ENCODE data around the gene KRTAP13-1. TPM values are rescaled to one million over a fixed set of nuclear protein-coding genes. Genes with fewer than 3 reads are reported as not detected.

The KRTAP13-1 gene
- total and polyA plus RNA-seq, 4 donors: not detected

DNA sequence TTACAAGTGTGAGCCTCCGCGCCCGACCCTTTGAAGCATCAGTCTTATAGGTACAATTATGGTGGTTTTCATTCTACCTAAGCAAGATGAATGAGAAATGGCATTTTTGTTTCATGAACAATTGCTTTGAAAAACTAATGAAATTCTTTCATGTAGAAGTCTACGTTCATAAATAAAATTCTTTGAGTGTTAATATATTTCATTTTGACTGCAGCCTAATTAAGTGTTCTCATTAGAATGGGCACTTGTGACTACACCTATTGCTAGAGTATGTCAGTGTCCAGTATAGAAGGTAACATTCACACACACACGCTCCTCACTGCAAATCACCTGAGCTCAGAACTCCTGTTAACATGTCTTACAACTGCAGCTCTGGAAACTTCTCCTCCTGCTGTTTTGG lies 44.1 kb downstream of the KRTAP13-1 start, which contains the start of gene KRTAP15-1:
Gene KRTAP15-1 (plus strand): TSS at position 301 of the 400 bp plus-strand sequence. CDS start 53 bp downstream, at position 354.
- WGBS: 91% methylated on average over 5 of the region's 5 CpGs
- no peak for DNase-seq (ENCODE audit: low spot score)
- Histone ChIP-seq H3K9me3 (ENCODE audit: control insufficient read depth in 4 of 4, low read length in 3 of 4) (no peaks in the 10 kb centered on the region), H3K4me3 (ENCODE audit: low read depth in 1 of 3, low read length in 3 of 3) (no peak within 1 kb of the TSS), H3K27ac (ENCODE audit: low read depth in 1 of 2, low read length in 2 of 2) (no peak within 1 kb of the TSS), H3K9ac (ENCODE audit: low read depth in 1 of 2, low read length in 2 of 2) (no peak within 1 kb of the TSS), H3K27me3 (ENCODE audit: control insufficient read depth in 4 of 4, insufficient read depth in 4 of 4, low read length in 3 of 4) (no peaks in the 10 kb centered on the region), H3K4me1 (ENCODE audit: control insufficient read depth in 4 of 4, insufficient read depth in 4 of 4, low read length in 3 of 4) (no peaks in the 10 kb centered on the region), H3K36me3 (ENCODE audit: control insufficient read depth in 4 of 4, insufficient read depth in 3 of 4, low read depth in 1 of 4, low read length in 3 of 4) (no peaks in the 10 kb centered on the region)
- TF ChIP-seq NR2F2 (IDR thresholded peaks at IDR 0.05): no peak
- TF ChIP-seq FOXA1 (IDR thresholded peaks at IDR 0.05): no peak
- TF ChIP-seq RXRA (IDR thresholded peaks at IDR 0.05): no peak
- TF ChIP-seq HNF4G (IDR thresholded peaks at IDR 0.05): no peak
- TF ChIP-seq, protein P1, sequence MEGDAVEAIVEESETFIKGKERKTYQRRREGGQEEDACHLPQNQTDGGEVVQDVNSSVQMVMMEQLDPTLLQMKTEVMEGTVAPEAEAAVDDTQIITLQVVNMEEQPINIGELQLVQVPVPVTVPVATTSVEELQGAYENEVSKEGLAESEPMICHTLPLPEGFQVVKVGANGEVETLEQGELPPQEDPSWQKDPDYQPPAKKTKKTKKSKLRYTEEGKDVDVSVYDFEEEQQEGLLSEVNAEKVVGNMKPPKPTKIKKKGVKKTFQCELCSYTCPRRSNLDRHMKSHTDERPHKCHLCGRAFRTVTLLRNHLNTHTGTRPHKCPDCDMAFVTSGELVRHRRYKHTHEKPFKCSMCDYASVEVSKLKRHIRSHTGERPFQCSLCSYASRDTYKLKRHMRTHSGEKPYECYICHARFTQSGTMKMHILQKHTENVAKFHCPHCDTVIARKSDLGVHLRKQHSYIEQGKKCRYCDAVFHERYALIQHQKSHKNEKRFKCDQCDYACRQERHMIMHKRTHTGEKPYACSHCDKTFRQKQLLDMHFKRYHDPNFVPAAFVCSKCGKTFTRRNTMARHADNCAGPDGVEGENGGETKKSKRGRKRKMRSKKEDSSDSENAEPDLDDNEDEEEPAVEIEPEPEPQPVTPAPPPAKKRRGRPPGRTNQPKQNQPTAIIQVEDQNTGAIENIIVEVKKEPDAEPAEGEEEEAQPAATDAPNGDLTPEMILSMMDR (IDR thresholded peaks at IDR 0.05; ENCODE audit: low read depth, low read length, missing input control): no peak
- no peak for TF ChIP-seq HNF4A (conservative IDR thresholded peaks at IDR 0.05)
- no peak for TF ChIP-seq GABPA (IDR thresholded peaks at IDR 0.05 in 1 of 2, conservative IDR thresholded peaks at IDR 0.05 in 1 of 2)
- no peak for TF ChIP-seq TAF1 (conservative IDR thresholded peaks at IDR 0.05)
- TF ChIP-seq FOXA2 (IDR thresholded peaks at IDR 0.05): no peak
- TF ChIP-seq YY1 (IDR thresholded peaks at IDR 0.05): no peak
- TF ChIP-seq, protein P2, sequence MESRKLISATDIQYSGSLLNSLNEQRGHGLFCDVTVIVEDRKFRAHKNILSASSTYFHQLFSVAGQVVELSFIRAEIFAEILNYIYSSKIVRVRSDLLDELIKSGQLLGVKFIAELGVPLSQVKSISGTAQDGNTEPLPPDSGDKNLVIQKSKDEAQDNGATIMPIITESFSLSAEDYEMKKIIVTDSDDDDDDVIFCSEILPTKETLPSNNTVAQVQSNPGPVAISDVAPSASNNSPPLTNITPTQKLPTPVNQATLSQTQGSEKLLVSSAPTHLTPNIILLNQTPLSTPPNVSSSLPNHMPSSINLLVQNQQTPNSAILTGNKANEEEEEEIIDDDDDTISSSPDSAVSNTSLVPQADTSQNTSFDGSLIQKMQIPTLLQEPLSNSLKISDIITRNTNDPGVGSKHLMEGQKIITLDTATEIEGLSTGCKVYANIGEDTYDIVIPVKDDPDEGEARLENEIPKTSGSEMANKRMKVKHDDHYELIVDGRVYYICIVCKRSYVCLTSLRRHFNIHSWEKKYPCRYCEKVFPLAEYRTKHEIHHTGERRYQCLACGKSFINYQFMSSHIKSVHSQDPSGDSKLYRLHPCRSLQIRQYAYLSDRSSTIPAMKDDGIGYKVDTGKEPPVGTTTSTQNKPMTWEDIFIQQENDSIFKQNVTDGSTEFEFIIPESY (IDR thresholded peaks at IDR 0.05): no peak
- TF ChIP-seq, protein P3, sequence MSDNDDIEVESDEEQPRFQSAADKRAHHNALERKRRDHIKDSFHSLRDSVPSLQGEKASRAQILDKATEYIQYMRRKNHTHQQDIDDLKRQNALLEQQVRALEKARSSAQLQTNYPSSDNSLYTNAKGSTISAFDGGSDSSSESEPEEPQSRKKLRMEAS (IDR thresholded peaks at IDR 0.05): no peak

DNA sequence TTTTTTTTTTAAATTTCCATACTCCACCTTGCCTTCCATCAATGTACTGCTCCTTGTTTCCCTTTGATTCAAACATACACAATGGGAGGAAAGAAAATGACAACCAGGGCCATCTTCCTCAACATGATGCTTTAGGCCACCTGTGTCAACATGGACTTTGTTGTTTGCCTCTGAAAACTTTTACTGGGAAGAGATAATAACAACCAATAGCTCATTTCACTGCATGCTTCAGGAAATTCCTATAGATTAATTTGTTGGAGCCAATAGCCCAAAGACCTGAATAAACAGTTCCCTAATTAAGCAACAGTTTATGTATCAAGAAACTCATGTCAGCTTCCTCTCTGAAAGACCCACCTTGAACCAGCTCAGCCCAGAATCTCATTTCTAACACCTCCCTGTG lies 47.4 kb downstream of the KRTAP13-1 start:
- no peak overlapping the region for H3K4me3 ChIP-seq (ENCODE audit: low read depth in 1 of 3, low read length in 3 of 3)
- no peak overlapping the region for H3K9ac ChIP-seq (ENCODE audit: low read depth in 1 of 2, low read length in 2 of 2)
- no peak overlapping the region for H3K27ac ChIP-seq (ENCODE audit: low read depth in 1 of 2, low read length in 2 of 2)
- H3K27me3 ChIP-seq (ENCODE audit: control insufficient read depth in 4 of 4, insufficient read depth in 4 of 4, low read length in 3 of 4): no peaks in the 10 kb centered on the region
- no peaks in the 10 kb centered on the region for H3K36me3 ChIP-seq (ENCODE audit: control insufficient read depth in 4 of 4, insufficient read depth in 3 of 4, low read depth in 1 of 4, low read length in 3 of 4)
- no peaks in the 10 kb centered on the region for H3K4me1 ChIP-seq (ENCODE audit: control insufficient read depth in 4 of 4, insufficient read depth in 4 of 4, low read length in 3 of 4)
- TF ChIP-seq GABPA (IDR thresholded peaks at IDR 0.05 in 1 of 2, conservative IDR thresholded peaks at IDR 0.05 in 1 of 2) (no peak), TAF1 (conservative IDR thresholded peaks at IDR 0.05) (no peak), HNF4A (conservative IDR thresholded peaks at IDR 0.05) (no peak), SP1 (IDR thresholded peaks at IDR 0.05) (no peak), NR2F2 (IDR thresholded peaks at IDR 0.05) (no peak), RAD21 (IDR thresholded peaks at IDR 0.05) (no peak), JUND (IDR thresholded peaks at IDR 0.05) (no peak), HNF4G (IDR thresholded peaks at IDR 0.05) (no peak), YY1 (IDR thresholded peaks at IDR 0.05) (no peak), RXRA (IDR thresholded peaks at IDR 0.05) (no peak), FOXA2 (IDR thresholded peaks at IDR 0.05) (no peak), EGR1 (IDR thresholded peaks at IDR 0.05; ENCODE audit: low read depth in 2 of 2) (no peak), FOXA1 (IDR thresholded peaks at IDR 0.05) (no peak)
- TF ChIP-seq, protein P3 (IDR thresholded peaks at IDR 0.05): no peak
- TF ChIP-seq, protein P1 (IDR thresholded peaks at IDR 0.05; ENCODE audit: low read depth, low read length, missing input control): no peak
- TF ChIP-seq, protein P4, sequence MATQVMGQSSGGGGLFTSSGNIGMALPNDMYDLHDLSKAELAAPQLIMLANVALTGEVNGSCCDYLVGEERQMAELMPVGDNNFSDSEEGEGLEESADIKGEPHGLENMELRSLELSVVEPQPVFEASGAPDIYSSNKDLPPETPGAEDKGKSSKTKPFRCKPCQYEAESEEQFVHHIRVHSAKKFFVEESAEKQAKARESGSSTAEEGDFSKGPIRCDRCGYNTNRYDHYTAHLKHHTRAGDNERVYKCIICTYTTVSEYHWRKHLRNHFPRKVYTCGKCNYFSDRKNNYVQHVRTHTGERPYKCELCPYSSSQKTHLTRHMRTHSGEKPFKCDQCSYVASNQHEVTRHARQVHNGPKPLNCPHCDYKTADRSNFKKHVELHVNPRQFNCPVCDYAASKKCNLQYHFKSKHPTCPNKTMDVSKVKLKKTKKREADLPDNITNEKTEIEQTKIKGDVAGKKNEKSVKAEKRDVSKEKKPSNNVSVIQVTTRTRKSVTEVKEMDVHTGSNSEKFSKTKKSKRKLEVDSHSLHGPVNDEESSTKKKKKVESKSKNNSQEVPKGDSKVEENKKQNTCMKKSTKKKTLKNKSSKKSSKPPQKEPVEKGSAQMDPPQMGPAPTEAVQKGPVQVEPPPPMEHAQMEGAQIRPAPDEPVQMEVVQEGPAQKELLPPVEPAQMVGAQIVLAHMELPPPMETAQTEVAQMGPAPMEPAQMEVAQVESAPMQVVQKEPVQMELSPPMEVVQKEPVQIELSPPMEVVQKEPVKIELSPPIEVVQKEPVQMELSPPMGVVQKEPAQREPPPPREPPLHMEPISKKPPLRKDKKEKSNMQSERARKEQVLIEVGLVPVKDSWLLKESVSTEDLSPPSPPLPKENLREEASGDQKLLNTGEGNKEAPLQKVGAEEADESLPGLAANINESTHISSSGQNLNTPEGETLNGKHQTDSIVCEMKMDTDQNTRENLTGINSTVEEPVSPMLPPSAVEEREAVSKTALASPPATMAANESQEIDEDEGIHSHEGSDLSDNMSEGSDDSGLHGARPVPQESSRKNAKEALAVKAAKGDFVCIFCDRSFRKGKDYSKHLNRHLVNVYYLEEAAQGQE (IDR thresholded peaks at IDR 0.05): no peak
- DNase-seq (ENCODE audit: low spot score): no peak
- H3K9me3 ChIP-seq (ENCODE audit: control insufficient read depth in 4 of 4, low read length in 3 of 4): no peaks in the 10 kb centered on the region
